CD4-positive, alpha-beta T cell (primary cell): Measurements from ENCODE around the gene COQ5. TPM values are rescaled to one million over a fixed set of nuclear protein-coding genes. Genes with fewer than 3 reads are reported as not detected.
A peak's percentile ranks its signal among the peaks of the same experiment; 100 is the strongest.

Experiments
- ATAC-seq: fragments of 200-7000 bp; cut with Tn5 transposase; one replicate; pipeline ENCODE4 v1.10.0; 2022; ENCODE audit warnings: mild to moderate bottlenecking; ENCODE audit not compliant: poor library complexity
- CTCF ChIA-PET: fragments of 350-600 bp; sonication (Branson Sonifier 250); formaldehyde crosslinking; loops from one replicate; lab custom pipeline; 2021; ENCODE audit warnings: antibody characterized with exemption, inconsistent platforms; lab: Charles Lee
- POLR2A ChIA-PET: fragments of 350-600 bp; sonication (Branson Sonifier 250); formaldehyde crosslinking; loops from one replicate; lab custom pipeline; 2021; ENCODE audit warnings: antibody characterized with exemption, inconsistent platforms; lab: Charles Lee
- DNase-seq, 14 experiments: peaks; one replicate each; pipeline ENCODE4 v3.0.0-alpha.2; 2013 to 2020; ENCODE audit warnings: mixed read lengths in 2 of 14
- H3K27ac ChIP-seq, 2 donors: one replicate each; pipeline versions ENCODE4 v1.5.1 to v1.7.0; 2013; ENCODE audit warnings: low read length in 2 of 2, low read depth in 1 of 2, mild to moderate bottlenecking in 1 of 2
- H3K27me3 ChIP-seq, 2 experiments: 1 replicate in 1 of 2; 2 replicates in 1 of 2; pipeline versions ENCODE4 v1.6.1 to v1.7.0; 2013; ENCODE audit warnings: low read length in 2 of 2, control low read depth in 1 of 2, mild to moderate bottlenecking in 1 of 2, moderate library complexity in 1 of 2; ENCODE audit not compliant: insufficient read depth in 2 of 2, control insufficient read depth in 1 of 2
- H3K36me3 ChIP-seq: one replicate; pipeline ENCODE4 v1.6.1; 2013; ENCODE audit warnings: low read length, control low read depth; ENCODE audit not compliant: insufficient read depth
- H3K4me1 ChIP-seq: one replicate; pipeline ENCODE4 v1.6.1; 2013; ENCODE audit warnings: low read length, control low read depth; ENCODE audit not compliant: insufficient read depth
- H3K4me3 ChIP-seq: one replicate; pipeline ENCODE4 v1.5.1; 2013; ENCODE audit warnings: mild to moderate bottlenecking, low read length, moderate library complexity
- H3K9me3 ChIP-seq, 2 experiments: 1 replicate in 1 of 2; 2 replicates in 1 of 2; pipeline versions ENCODE4 v1.6.1 to v1.7.0; 2013; ENCODE audit warnings: low read length in 2 of 2, mild to moderate bottlenecking in 2 of 2, control low read depth in 1 of 2, moderate library complexity in 1 of 2; ENCODE audit not compliant: control insufficient read depth in 1 of 2, insufficient read depth in 1 of 2
- H3K27ac Mint-ChIP-seq: one replicate; pipeline ENCODE4 v1.8.0; 2020; ENCODE audit warnings: mixed read lengths
- H3K27me3 Mint-ChIP-seq: one replicate; pipeline ENCODE4 v1.8.0; 2021; ENCODE audit warnings: mixed read lengths
- H3K36me3 Mint-ChIP-seq: one replicate; pipeline ENCODE4 v1.8.0; 2021; ENCODE audit warnings: low read depth, mixed read lengths
- H3K4me1 Mint-ChIP-seq: one replicate; pipeline ENCODE4 v1.8.0; 2021; ENCODE audit warnings: low read depth, mixed read lengths
- H3K4me3 Mint-ChIP-seq: one replicate; pipeline ENCODE4 v1.8.0; 2020; ENCODE audit warnings: mild to moderate bottlenecking, mixed read lengths
- H3K9me3 Mint-ChIP-seq: one replicate; pipeline ENCODE4 v1.8.0; 2020; ENCODE audit warnings: mixed read lengths
- intact Hi-C, 2 experiments: fragments of 100-400 bp; cut with DNase I in 1 of 2; cut with micrococcal nuclease in 1 of 2; formaldehyde crosslinking; loops; one replicate each; pipeline versions ENCODE4 v1.15.1 to v1.9.0; 2023 to 2025; cut with DNase I, micrococcal nuclease
- total RNA-seq, 174 experiments: library from RNA in 2 of 174; stranded (reverse) in 2 of 174; gene quantifications; one replicate each; pipeline ENCODE4 v1.2.3 and lab custom pipeline; 2021 to 2026
- TF ChIP-seq, protein P1 (sequence below): fragments of 200-600 bp; IDR thresholded peaks from one replicate; pipeline ENCODE4 v1.8.0; 2022; ENCODE audit warnings: antibody characterized with exemption, mild to moderate bottlenecking

COQ5 gene
- total RNA-seq, 2 experiments from 2014 or later = 6.9 to 7.1 TPM

DNA sequence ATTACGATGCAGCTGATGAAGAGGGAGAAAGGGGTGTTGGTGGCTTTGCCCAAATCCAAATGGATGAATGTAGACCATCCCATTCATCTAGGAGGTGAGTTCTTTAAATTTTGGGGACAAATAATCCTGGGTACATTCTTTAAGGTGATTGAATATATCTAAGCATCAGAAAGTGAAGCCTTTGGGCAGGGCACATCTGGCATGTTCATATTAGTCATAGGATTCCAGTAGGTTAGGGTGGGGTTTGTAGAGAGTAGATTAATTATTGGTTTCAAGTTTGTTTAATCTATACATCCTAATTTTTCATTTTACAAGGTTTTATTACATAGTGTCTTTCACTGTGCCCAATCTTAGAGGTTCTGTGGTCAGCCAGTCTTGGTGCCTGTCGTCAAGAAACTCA, 28.6 kb upstream of the COQ5 start:
- intact Hi-C loops = no loop called here
- Histone ChIP-seq H3K9me3 (no peaks in the 10 kb centered on the region), H3K4me1 (peaks cover under 1% of the 10 kb centered on the region), H3K27me3 (no peaks in the 10 kb centered on the region), H3K36me3 (peaks cover 78% of the 10 kb centered on the region), H3K27ac (no peak overlapping the region), H3K4me3 (no peak overlapping the region)
- ChIA-PET CTCF (no interaction called here), POLR2A (no interaction called here)
- Mint-ChIP-seq H3K4me3 (no peak overlapping the region), H3K9me3 (no peaks in the 10 kb centered on the region), H3K27ac (no peak overlapping the region), H3K27me3 (no peaks in the 10 kb centered on the region), H3K4me1 (peaks cover 2% of the 10 kb centered on the region), H3K36me3 (peaks cover 64% of the 10 kb centered on the region)
- ATAC-seq (no peak), DNase-seq (no peak)
- TF ChIP-seq, protein P1, sequence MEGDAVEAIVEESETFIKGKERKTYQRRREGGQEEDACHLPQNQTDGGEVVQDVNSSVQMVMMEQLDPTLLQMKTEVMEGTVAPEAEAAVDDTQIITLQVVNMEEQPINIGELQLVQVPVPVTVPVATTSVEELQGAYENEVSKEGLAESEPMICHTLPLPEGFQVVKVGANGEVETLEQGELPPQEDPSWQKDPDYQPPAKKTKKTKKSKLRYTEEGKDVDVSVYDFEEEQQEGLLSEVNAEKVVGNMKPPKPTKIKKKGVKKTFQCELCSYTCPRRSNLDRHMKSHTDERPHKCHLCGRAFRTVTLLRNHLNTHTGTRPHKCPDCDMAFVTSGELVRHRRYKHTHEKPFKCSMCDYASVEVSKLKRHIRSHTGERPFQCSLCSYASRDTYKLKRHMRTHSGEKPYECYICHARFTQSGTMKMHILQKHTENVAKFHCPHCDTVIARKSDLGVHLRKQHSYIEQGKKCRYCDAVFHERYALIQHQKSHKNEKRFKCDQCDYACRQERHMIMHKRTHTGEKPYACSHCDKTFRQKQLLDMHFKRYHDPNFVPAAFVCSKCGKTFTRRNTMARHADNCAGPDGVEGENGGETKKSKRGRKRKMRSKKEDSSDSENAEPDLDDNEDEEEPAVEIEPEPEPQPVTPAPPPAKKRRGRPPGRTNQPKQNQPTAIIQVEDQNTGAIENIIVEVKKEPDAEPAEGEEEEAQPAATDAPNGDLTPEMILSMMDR = no peak

DNA sequence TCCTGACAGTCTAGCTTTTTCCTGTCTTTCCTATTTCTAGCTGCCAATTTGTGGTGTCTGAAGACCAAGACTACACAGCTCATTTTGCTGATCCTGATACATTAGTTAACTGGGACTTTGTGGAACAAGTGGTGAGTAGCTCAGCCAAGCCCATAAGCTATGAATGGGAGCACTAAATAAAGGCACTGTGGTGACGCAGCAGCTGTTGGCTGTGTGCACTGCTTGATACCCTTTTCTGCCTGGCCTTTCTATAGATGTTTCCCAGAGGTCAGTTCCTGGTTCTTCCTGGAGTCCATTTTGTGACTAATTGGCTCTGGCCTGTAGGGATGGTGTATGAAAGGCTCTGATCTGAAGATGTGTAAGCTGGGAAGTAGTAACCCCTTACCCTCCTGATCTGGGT, 25.7 kb upstream of the COQ5 start:
- TF ChIP-seq, protein P1 = no peak
- ChIA-PET CTCF (no interaction called here), POLR2A (no interaction called here)
- ATAC-seq (no peak), DNase-seq (no peak)
- Histone ChIP-seq H3K4me1 (peaks cover 11% of the 10 kb centered on the region), H3K27ac (no peak overlapping the region), H3K36me3 (peaks cover 66% of the 10 kb centered on the region), H3K27me3 (no peaks in the 10 kb centered on the region), H3K9me3 (no peaks in the 10 kb centered on the region), H3K4me3 (no peak overlapping the region)
- no peak overlapping the region for H3K4me3 Mint-ChIP-seq
- no peaks in the 10 kb centered on the region for H3K27me3 Mint-ChIP-seq
- no peaks in the 10 kb centered on the region for H3K9me3 Mint-ChIP-seq
- intact Hi-C loops = no loop called here
- H3K27ac Mint-ChIP-seq = peak overlapping the region; percentile 58
- H3K4me1 Mint-ChIP-seq = peaks cover 15% of the 10 kb centered on the region
- H3K36me3 Mint-ChIP-seq = peaks cover 47% of the 10 kb centered on the region

DNA sequence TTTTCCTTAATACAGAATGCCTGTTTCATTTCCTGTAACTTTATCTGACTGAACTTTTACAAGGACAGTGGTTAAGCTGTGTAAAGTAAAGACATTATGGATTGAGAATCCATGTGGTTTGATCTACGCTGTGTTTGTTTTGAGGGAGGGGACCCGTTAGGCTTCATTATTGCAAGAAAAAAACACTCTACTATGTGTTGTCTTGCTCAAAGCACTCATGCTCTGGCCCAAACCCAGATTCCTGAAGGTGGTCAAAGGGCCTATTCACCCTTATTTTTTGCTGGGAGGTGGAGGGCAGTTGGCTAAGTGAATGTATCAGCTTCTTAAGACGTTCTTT, 17.1 kb upstream of the COQ5 start:
- Mint-ChIP-seq H3K27ac (no peak overlapping the region), H3K36me3 (peaks cover 24% of the 10 kb centered on the region), H3K4me1 (peaks cover 25% of the 10 kb centered on the region), H3K4me3 (no peak overlapping the region), H3K9me3 (no peaks in the 10 kb centered on the region), H3K27me3 (no peaks in the 10 kb centered on the region)
- POLR2A ChIA-PET = no interaction called here
- TF ChIP-seq, protein P1 = no peak
- intact Hi-C loops = no loop called here
- Histone ChIP-seq H3K9me3 (no peaks in the 10 kb centered on the region), H3K4me3 (no peak overlapping the region), H3K27me3 (no peaks in the 10 kb centered on the region), H3K4me1 (peaks cover 46% of the 10 kb centered on the region), H3K27ac (no peak overlapping the region), H3K36me3 (peaks cover 65% of the 10 kb centered on the region)
- CTCF ChIA-PET = interaction anchor here (0.5 kb wide), 1 partner anchor 262 kb away, joined by 3 read pairs; no protein-coding TSS in a partner anchor
- ATAC-seq (no peak), DNase-seq (no peak)
